Nucleus accumbens (tissue), 56 donors: ENCODE results near the gene C1orf198.

Source experiments
- DNase-seq, 56 donors: peaks; one replicate each; lab custom pipeline; 2025; lab: John Stamatoyannopoulos, UW

The C1orf198 gene

DNA sequence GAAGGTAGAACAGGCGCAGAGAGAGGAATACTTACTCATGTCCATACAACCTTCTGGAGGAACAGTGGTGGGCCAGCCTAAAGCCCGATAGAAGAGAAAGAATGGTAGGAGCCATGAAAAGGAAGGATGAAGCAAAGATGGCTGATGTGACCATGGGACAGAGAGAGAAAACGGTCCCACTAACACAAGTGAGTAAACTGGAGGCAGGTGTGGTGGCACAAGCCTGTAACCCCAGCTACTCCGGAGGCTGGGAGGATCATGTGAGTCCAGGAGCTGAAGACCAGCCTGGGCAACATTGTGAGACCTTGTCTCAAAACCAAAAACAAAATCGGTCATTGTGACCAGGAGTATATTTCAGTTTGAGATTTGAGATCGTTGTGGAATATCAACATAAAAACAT lies 49.4 kb downstream of the C1orf198 start:
- no peak for DNase-seq

- no peak for DNase-seq
These were observed 50.0 kb downstream of the C1orf198 start for GRCh38 chr1:230818367-230818766.

GRCh38 chr1:230816018-230816417 lies 52.3 kb downstream of the C1orf198 start:
- DNase-seq = no peak

GRCh38 chr1:230814949-230815692 lies 53.2 kb downstream of the C1orf198 start:
- DNase-seq = no peak

DNA sequence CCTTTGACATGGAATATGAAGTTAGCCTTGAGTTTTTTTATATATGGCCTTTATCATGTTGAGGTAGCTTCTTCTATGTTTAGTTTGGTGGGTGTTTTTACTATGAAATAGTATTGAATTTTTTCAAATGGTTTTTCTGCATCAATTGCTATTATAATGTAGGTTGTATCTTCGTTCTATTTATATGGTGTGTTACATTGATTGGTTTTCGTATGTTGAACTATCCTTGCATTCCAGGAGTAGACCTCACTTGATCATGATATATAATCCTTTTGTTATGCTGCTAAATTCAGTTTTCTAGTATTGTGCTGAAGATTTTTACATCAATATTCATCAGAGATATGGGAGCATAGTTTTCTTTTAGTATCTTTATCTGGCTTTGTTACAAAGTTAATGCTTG lies 55.8 kb downstream of the C1orf198 start:
- DNase-seq = no peak

DNA sequence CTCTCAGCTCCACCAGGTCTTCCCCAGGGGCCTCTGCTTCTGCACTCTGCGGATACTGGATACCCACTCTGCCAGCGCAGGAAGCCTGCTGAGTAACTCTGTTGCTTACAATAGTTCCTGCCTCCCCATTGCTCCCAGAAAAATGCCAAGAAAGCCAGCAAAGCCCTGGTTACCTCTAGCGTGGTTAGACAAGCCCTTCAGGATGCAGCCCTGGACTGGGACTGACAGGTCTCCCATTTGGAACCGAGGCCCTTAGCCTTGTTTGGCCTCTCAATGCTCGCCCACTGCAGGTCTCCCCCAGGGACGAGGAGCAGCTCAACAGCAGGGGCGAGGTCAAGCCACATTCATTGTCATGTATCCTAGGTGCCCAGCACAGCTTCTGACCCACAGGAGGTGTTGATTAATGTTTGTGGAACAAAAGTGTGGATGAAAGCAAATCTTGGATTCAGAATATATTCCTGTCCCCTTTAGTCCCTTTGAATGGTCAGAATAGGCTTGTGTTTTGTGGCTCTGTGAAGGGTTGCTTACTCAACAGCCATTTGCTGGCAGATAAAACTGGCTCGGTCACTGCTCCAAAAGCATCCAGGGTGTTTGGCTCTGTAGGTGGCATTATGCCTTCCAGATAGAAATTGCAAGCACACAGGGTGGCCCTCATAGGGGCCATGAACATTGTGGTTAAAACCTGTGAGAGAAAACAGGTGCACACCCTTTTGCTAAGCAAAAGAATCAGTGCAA lies 58.9 kb downstream of the C1orf198 start:
- DNase-seq = peak in 16 of 56 donors; percentile 18 to 74 (median 44)

- peak in 5 of 56 donors; percentile 40 to 69 (median 55) for DNase-seq
These were observed 59.9 kb downstream of the C1orf198 start for GRCh38 chr1:230808281-230808872.

DNA sequence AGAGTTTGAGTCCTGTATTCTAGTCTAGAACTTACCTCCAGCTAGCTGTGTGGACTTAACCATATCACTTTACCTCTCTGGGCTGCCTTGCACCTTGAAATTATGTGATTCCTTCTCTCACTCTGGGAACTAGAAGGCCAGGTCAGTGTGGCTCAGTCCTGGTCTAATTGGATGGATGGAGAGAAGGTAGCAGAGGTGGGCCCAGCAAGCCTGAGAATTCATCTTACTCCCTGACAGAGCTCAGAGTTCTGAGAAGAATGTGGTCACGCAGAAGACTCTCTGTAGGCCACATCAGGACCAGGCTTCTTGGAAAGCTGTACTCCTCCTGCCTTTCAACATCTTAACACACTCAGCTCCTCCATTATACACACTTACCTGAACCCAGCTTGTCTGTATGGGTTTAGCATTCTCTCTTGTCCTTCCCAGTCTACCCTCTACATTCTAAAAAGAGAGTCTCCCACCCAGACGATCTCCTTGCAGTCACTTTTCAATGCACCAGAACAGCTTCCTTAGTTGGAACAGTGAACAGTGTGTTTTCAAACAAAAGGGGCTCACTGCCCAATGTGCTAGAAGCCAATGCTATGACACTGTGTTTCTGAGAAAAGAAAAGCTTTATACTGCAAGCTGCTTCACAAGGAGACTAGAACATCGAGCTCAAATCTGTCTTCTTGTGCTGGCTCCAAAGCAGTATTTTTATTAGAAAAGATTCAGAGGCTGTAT lies 60.6 kb downstream of the C1orf198 start:
- DNase-seq = peak in 41 of 56 donors; percentile 16 to 86 (median 59)

DNA sequence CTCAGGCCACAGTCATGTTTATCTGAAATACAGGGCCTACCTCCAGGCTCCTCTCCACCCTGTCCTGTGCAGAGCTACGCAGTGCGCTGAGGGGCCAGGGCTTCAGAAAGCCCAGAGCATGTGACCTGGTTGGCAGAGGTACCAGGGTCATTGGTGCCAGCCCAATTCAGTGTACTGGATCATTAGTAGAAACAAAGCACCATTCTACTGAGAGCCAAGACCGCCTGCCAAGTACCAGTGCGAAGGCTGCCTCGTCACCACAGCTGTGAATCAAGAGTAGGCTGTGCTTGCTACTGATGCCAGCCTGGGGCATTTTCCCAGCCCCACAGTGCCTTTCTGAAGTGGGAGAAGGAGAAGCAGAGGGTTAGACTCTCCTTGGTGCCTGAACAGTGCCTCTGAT lies 61.3 kb downstream of the C1orf198 start:
- DNase-seq = peak; percentile 46 to 99 (median 94)

DNA sequence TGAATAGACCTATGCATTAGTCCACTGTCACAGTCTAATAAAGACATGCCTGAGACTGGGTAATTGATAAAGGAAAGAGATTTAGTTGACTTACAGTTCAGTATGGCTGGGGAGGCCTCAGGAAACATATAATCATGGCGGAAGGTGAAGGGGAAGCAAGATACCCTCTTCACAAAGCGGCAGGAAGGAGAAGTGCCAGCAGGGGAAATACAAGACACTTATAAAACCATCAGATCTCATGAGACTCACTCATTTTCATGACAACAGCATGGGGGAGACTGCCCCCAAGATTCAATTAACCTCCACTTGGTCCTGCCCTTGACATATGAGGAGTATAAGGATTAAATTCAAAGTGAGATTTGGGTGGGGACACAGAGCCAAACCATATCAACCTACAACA lies 61.8 kb downstream of the C1orf198 start:
- peak in 2 of 56 donors; percentile 54 to 62 for DNase-seq

DNA sequence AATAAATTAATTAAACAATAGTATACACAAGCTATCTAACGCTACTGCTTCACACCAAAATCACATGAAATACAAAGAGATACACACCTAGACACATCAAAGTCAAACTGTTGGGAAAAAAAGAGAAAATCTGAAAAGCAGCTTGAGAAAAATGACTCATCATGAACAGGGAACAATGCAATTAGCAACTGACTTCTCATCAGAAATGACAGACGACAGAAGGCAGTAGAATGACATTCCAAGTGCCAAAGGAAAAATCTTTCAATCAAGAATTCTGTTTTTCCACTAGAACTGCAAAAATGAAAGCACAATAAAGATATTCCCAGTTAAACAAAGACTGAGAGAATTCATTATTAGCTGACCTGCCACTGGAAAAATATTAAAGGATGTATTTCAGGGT lies 63.9 kb downstream of the C1orf198 start:
- DNase-seq = no peak

GRCh38 chr1:230800891-230801840 lies 67.2 kb downstream of the C1orf198 start:
- DNase-seq = no peak

- DNase-seq = no peak
These were observed 69.8 kb downstream of the C1orf198 start for GRCh38 chr1:230798491-230798890.

DNA sequence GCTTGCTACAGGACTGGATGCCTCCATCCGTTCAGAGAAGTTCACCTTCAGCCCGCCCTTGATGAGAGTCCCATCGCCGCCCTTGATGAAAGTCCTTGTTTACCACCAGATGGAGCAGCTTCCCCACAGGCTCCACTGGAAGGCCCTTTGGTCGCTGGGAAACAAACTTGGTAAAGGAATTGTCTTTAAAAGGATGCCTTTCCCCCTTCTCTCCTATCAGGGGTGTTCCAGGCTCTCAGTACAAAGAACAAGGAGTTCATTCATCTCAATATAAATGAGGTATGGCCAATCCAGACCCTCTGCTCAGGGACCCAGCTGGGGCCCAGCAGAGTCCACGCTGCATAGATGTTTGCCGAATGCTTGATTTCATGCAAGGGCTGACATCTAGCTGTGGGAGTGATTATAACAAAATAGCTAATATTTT lies 70.4 kb downstream of the C1orf198 start:
- peak in 48 of 56 donors; percentile 24 to 86 (median 60) for DNase-seq

DNA sequence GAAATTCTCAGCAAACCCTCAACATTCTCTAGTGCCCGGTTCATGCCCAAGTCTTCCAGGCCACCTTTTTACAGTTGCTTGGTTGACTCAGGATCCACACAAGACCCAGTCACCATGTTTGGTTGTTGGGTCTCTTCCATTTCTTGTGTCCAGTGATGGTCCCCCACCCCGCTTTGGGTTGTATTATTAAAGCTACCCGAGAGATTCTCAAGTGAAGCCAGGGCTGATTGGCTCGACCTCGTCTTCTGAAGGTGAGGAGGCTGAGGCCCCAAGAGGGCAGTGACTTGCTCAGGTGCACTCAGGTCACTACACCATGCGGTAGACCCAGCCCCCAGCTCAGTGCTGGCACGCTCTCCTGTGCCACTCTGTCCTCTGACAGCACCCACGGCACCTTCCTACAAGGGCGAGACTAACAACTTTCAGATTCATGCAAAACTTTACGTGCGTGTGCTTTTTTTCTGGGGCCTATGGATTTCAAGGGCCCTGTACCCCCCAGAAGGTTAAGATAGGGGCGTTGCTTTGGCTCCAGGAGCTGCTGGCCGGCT lies 70.9 kb downstream of the C1orf198 start:
- DNase-seq = no peak

- no peak for DNase-seq
These were observed 71.7 kb downstream of the C1orf198 start for GRCh38 chr1:230796626-230797025.

- DNase-seq = no peak
These were observed 73.3 kb downstream of the C1orf198 start for GRCh38 chr1:230794871-230795605.

GRCh38 chr1:230794431-230794830 lies 73.9 kb downstream of the C1orf198 start:
- DNase-seq = peak in 6 of 56 donors; percentile 4 to 39 (median 18)

DNA sequence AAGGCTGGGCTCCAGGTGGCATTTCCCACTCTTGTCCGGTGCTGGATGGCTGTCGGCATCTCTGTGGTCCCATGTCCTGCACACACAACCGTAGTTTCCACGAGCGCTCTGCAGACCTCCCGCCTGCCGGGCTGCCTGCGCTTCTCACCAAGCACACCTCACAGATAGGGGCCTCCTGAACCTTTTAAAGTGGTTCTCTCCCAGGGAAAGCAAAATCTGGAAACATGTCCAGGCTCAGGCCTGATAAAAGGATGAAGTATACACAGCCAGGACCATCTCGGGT lies 74.9 kb downstream of the C1orf198 start:
- DNase-seq = no peak
